HFFc6 (cell line): ENCODE measurements around the gene ANGPTL4. TPM values are rescaled to one million over a fixed set of nuclear protein-coding genes. Genes with fewer than 3 reads are reported as not detected.
A peak's percentile ranks its signal among the peaks of the same experiment; 100 is the strongest.

Experiments
- DNase-seq: peaks from one replicate; pipeline ENCODE4 v3.0.0-alpha.2; 2018
- H3K27ac Mint-ChIP-seq: 2 replicates; pipeline ENCODE4 v1.8.0; 2020; ENCODE audit warnings: mild to moderate bottlenecking, mixed read lengths
- H3K27me3 Mint-ChIP-seq: 2 replicates; pipeline ENCODE4 v1.8.0; 2021; ENCODE audit warnings: mild to moderate bottlenecking, moderate library complexity, mixed read lengths; ENCODE audit not compliant: insufficient read depth
- H3K36me3 Mint-ChIP-seq: 2 replicates; pipeline ENCODE4 v1.8.0; 2021; ENCODE audit warnings: low read depth, mixed read lengths
- H3K4me1 Mint-ChIP-seq: 2 replicates; pipeline ENCODE4 v1.8.0; 2020; ENCODE audit warnings: low read depth, mixed read lengths
- H3K4me3 Mint-ChIP-seq: 2 replicates; pipeline ENCODE4 v1.8.0; 2020; ENCODE audit warnings: mild to moderate bottlenecking, moderate library complexity, mixed read lengths
- H3K9me3 Mint-ChIP-seq: 2 replicates; pipeline ENCODE4 v1.8.0; 2020; ENCODE audit warnings: mild to moderate bottlenecking, mixed read lengths
- CTCF ChIP-seq: fragments of 200-600 bp; sonication (generic); IDR thresholded peaks from 2 replicates; pipeline ENCODE4 v1.5.0; 2021; ENCODE audit warnings: antibody characterized with exemption, mild to moderate bottlenecking
- total RNA-seq, 6 experiments: library from RNA; stranded (reverse); fragmentation: NEBNext Ultra II Directional; extraction: Animal tissue kit (Norgen Biotek cat#: 25700); gene quantifications; 2 replicates in 1 of 6; 3 replicates in 5 of 6; pipeline ENCODE4 v1.2.3, GENCODE V29; 2021

ANGPTL4 gene
- total RNA-seq, 6 experiments from 2014 or later = 1.5 to 9.8 (median 2.0) TPM

GRCh38 chr19:8391198-8392016, 27.5 kb downstream of the ANGPTL4 start:
- H3K9me3 Mint-ChIP-seq = peaks cover 5% of the 10 kb centered on the region; the same call in 1 of the 2 replicates
- H3K4me3 Mint-ChIP-seq = peak overlapping the region; percentile 92; the same call in 1 of the 2 replicates
- peak overlapping the region; percentile 52; the same call in 1 of the 2 replicates for H3K27ac Mint-ChIP-seq
- H3K27me3 Mint-ChIP-seq = no peaks in the 10 kb centered on the region; the same call in 1 of the 2 replicates
- TF ChIP-seq CTCF = no peak
- H3K4me1 Mint-ChIP-seq = peaks cover 32% of the 10 kb centered on the region
- peaks cover 12% of the 10 kb centered on the region for H3K36me3 Mint-ChIP-seq
- DNase-seq = no peak

GRCh38 chr19:8392017-8392591, 28.1 kb downstream of the ANGPTL4 start:
- peak overlapping the region; percentile 52; the same call in 1 of the 2 replicates for H3K27ac Mint-ChIP-seq
- peaks cover 5% of the 10 kb centered on the region for H3K36me3 Mint-ChIP-seq
- H3K27me3 Mint-ChIP-seq = no peaks in the 10 kb centered on the region; the same call in 1 of the 2 replicates
- no peaks in the 10 kb centered on the region for H3K9me3 Mint-ChIP-seq
- TF ChIP-seq CTCF = no peak
- H3K4me1 Mint-ChIP-seq = peaks cover 39% of the 10 kb centered on the region
- no peak for DNase-seq
- H3K4me3 Mint-ChIP-seq = no peak overlapping the region

- Mint-ChIP-seq H3K4me3 (no peak overlapping the region), H3K4me1 (peaks cover 39% of the 10 kb centered on the region), H3K27me3 (peaks cover 2% of the 10 kb centered on the region; the same call in 1 of the 2 replicates), H3K27ac (no peak overlapping the region), H3K36me3 (no peaks in the 10 kb centered on the region), H3K9me3 (no peaks in the 10 kb centered on the region)
- TF ChIP-seq CTCF = no peak
- no peak for DNase-seq
These were observed 29.4 kb downstream of the ANGPTL4 start for GRCh38 chr19:8393192-8393870.

- no peaks in the 10 kb centered on the region for H3K36me3 Mint-ChIP-seq
- peaks cover 2% of the 10 kb centered on the region; the same call in 1 of the 2 replicates for H3K27me3 Mint-ChIP-seq
- no peak for DNase-seq
- no peak for TF ChIP-seq CTCF
- peak overlapping the region; percentile 86 for H3K27ac Mint-ChIP-seq
- H3K4me1 Mint-ChIP-seq = peaks cover 38% of the 10 kb centered on the region
- H3K9me3 Mint-ChIP-seq = no peaks in the 10 kb centered on the region
- no peak overlapping the region for H3K4me3 Mint-ChIP-seq
These were observed 29.9 kb downstream of the ANGPTL4 start for GRCh38 chr19:8393871-8394250.

GRCh38 chr19:8395621-8396082, 31.7 kb downstream of the ANGPTL4 start:
- no peak for DNase-seq
- no peak for TF ChIP-seq CTCF
- Mint-ChIP-seq H3K4me3 (no peak overlapping the region), H3K4me1 (peaks cover 38% of the 10 kb centered on the region), H3K27me3 (peaks cover 4% of the 10 kb centered on the region; the same call in 1 of the 2 replicates), H3K9me3 (no peaks in the 10 kb centered on the region), H3K36me3 (no peaks in the 10 kb centered on the region; the same call in 1 of the 2 replicates), H3K27ac (no peak overlapping the region)
